MCF 10A (cell line): Measurements from ENCODE around the gene CPNE2. TPM values are rescaled to one million over a fixed set of nuclear protein-coding genes. Genes with fewer than 3 reads are reported as not detected.

ENCODE experiments used
- BruUV-seq: library from RNA; stranded (reverse); fragments of 400-500 nt; replicated peaks from 2 replicates; lab custom pipeline; 2021; lab: Mats Ljungman, UMichigan
- CTCF ChIA-PET: fragments of 300-600 bp; sonication (Branson Sonifier 250); formaldehyde crosslinking; extraction: SDS; loops from one replicate; lab custom pipeline; 2021; ENCODE audit warnings: antibody characterized with exemption, inconsistent platforms; lab: Yijun Ruan, JAX
- POLR2A ChIA-PET: fragments of 300-600, 350-650 bp; sonication (Branson Sonifier 250); formaldehyde crosslinking; extraction: SDS; loops from one replicate; lab custom pipeline; 2020; ENCODE audit warnings: antibody characterized with exemption, inconsistent platforms; lab: Yijun Ruan, JAX
- DNase-seq: peaks from one replicate; pipeline ENCODE4 v3.0.0-alpha.2; 2018; ENCODE audit not compliant: unreplicated experiment
- H3K27ac Mint-ChIP-seq: one replicate; pipeline ENCODE4 v1.8.0; 2022; ENCODE audit warnings: mild to moderate bottlenecking, low read depth, mixed read lengths; ENCODE audit not compliant: unreplicated experiment
- H3K27me3 Mint-ChIP-seq: one replicate; pipeline ENCODE4 v1.8.0; 2022; ENCODE audit warnings: mixed read lengths; ENCODE audit not compliant: insufficient read depth, unreplicated experiment
- H3K36me3 Mint-ChIP-seq: one replicate; pipeline ENCODE4 v1.8.0; 2022; ENCODE audit warnings: mild to moderate bottlenecking, moderate library complexity, mixed read lengths; ENCODE audit not compliant: insufficient read depth, unreplicated experiment
- H3K4me1 Mint-ChIP-seq: one replicate; pipeline ENCODE4 v1.8.0; 2022; ENCODE audit warnings: mixed read lengths; ENCODE audit not compliant: insufficient read depth, unreplicated experiment
- H3K4me3 Mint-ChIP-seq: one replicate; pipeline ENCODE4 v1.8.0; 2022; ENCODE audit warnings: mild to moderate bottlenecking, moderate library complexity, mixed read lengths; ENCODE audit not compliant: unreplicated experiment
- H3K9me3 Mint-ChIP-seq: one replicate; pipeline ENCODE4 v1.8.0; 2022; ENCODE audit warnings: mixed read lengths; ENCODE audit not compliant: unreplicated experiment
- CTCF ChIP-seq: fragments of 200-600 bp; IDR thresholded peaks from one replicate; pipeline ENCODE4 v1.8.0; 2022; ENCODE audit warnings: antibody characterized with exemption, mild to moderate bottlenecking; ENCODE audit not compliant: unreplicated experiment
- intact Hi-C: fragments of 100-400 bp; cut with micrococcal nuclease; formaldehyde crosslinking; loops from 2 replicates; pipeline ENCODE4 v1.14.1; 2022
- total RNA-seq: library from RNA; stranded (reverse); gene quantifications from 2 replicates; pipeline ENCODE4 v1.2.3, GENCODE V29; 2022

Gene CPNE2
- total RNA-seq, 1 experiment from 2014 or later: 6.7 TPM

- CTCF ChIA-PET: interaction anchor here (0.8 kb wide), 1 partner anchor 179 kb away, joined by 3 read pairs; no protein-coding TSS in a partner anchor
- no peak overlapping the region for H3K27ac Mint-ChIP-seq
- no peaks in the 10 kb centered on the region for H3K36me3 Mint-ChIP-seq
- TF ChIP-seq CTCF: no peak
- H3K4me1 Mint-ChIP-seq: peaks cover 15% of the 10 kb centered on the region
- H3K9me3 Mint-ChIP-seq: no peaks in the 10 kb centered on the region
- POLR2A ChIA-PET: interaction anchor here (0.6 kb wide), 1 partner anchor 45 kb away, joined by 4 read pairs; the partner anchor contains the start of genes PSME3IP1 and RSPRY1
- no peaks in the 10 kb centered on the region for H3K27me3 Mint-ChIP-seq
- intact Hi-C loops: no loop called here
- no TSS peak for BruUV-seq
- no peak for DNase-seq
- no peak overlapping the region for H3K4me3 Mint-ChIP-seq
Observed at GRCh38 chr16:57140931-57141668, 48.7 kb downstream of the CPNE2 start.

GRCh38 chr16:57141822-57142631, 49.6 kb downstream of the CPNE2 start:
- Mint-ChIP-seq H3K36me3 (no peaks in the 10 kb centered on the region), H3K4me1 (peaks cover 15% of the 10 kb centered on the region), H3K4me3 (no peak overlapping the region), H3K27ac (no peak overlapping the region), H3K9me3 (no peaks in the 10 kb centered on the region), H3K27me3 (no peaks in the 10 kb centered on the region)
- intact Hi-C loops: no loop called here
- peak; percentile 51 for DNase-seq
- BruUV-seq: no TSS peak
- POLR2A ChIA-PET: no interaction called here
- CTCF ChIA-PET: interaction anchor here (0.8 kb wide), 1 partner anchor 180 kb away, joined by 3 read pairs; no protein-coding TSS in a partner anchor
- TF ChIP-seq CTCF: no peak

- CTCF ChIA-PET: interaction anchor here (0.6 to 0.7 kb wide), 3 partner anchors 37 to 235 kb away, joined by 3 read pairs; no protein-coding TSS in a partner anchor
- no TSS peak for BruUV-seq
- no peak for TF ChIP-seq CTCF
- Mint-ChIP-seq H3K36me3 (no peaks in the 10 kb centered on the region), H3K9me3 (no peaks in the 10 kb centered on the region), H3K4me1 (peaks cover 15% of the 10 kb centered on the region), H3K4me3 (no peak overlapping the region), H3K27me3 (no peaks in the 10 kb centered on the region), H3K27ac (no peak overlapping the region)
- DNase-seq: no peak
- POLR2A ChIA-PET: no interaction called here
- intact Hi-C loops: no loop called here
Observed at GRCh38 chr16:57143149-57143921, 51.0 kb downstream of the CPNE2 start.
